ENCODE results near the gene SMIM44.
"Not testable (repeated sequence)": the region's sequence is repeated elsewhere in the genome, so short reads cannot be mapped to it uniquely, and the experiment has no call there.

Gene SMIM44

DNA sequence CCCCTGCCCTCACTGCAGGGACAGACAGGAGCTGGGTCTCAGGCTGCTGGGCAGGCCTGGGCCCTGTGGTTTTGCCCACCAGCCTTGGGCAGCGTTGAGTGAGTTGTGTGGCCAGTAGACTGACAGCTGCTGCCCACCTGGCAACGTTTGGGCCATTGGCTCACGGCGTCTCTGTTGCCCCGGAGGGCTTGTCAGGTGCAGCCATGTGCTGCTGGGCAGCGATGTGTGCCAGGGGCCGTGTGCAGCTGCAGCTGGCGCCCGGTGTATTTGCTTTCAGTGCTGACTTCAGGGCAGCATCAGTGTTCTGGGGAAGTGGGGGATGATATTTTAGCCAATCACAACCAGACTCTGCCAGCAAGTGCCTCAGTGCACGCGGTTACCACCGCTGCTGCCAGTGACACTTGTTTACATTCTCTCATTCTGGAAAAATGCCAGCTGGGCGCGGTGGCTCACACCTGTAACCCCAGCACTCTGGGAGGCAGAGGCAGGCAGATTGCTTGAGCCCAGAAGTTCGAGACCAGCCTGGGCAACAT is 33.5 kb upstream of the SMIM44 start:
- DNase-seq = no peak

GRCh38 chr19:3515891-3516422 is 32.7 kb upstream of the SMIM44 start:
- no peak for DNase-seq

GRCh38 chr19:3514930-3515329 is 31.7 kb upstream of the SMIM44 start:
- DNase-seq = no peak

GRCh38 chr19:3513229-3514140 is 30.2 kb upstream of the SMIM44 start:
- DNase-seq = no peak

- no peak for DNase-seq
These were observed 29.5 kb upstream of the SMIM44 start for GRCh38 chr19:3512562-3513228.

DNA sequence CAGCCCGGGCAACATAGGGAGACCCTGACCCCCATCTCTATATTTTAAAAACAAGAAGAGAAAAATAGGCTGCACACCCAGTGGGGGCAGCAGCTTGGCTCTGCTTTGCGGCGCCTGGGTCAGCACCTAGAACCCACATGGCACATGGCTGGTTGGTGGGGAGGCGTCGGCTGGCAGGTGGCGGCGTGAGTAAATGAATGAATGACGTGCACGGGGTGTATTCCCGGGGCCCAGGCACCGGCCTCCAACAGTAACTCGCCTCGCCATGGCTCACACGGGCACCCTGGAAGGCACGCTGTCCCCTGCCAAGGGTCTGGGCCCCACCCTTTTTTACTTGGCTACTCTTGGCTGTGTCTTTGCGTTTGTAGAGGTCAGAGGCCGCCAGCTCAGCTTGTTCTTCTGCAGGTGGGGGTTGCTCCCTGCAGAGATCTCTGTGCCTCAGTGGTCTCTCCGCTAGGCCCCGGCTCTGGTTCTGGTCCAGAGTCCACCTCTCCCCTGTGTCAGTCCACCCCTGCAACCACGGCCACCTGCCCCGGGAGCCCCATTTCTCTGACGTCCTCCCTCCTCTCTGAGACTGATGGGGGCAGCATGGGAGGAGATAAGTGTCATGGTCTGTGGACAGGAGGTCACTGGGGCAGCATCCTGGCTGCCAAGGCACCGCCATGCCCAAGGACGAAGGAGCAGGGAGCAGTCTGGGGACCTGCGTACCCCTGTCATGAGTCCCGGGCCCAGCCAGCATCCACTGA is 28.4 kb upstream of the SMIM44 start:
- DNase-seq = no peak

- no peak for DNase-seq
These were observed 27.5 kb upstream of the SMIM44 start for GRCh38 chr19:3510727-3511126.

- no peak for DNase-seq
These were observed 26.3 kb upstream of the SMIM44 start for GRCh38 chr19:3509566-3509989.

- no peak for DNase-seq
These were observed 25.7 kb upstream of the SMIM44 start for GRCh38 chr19:3508771-3509535.

GRCh38 chr19:3508121-3508661 is 24.9 kb upstream of the SMIM44 start:
- DNase-seq = not testable (repeated sequence)

DNA sequence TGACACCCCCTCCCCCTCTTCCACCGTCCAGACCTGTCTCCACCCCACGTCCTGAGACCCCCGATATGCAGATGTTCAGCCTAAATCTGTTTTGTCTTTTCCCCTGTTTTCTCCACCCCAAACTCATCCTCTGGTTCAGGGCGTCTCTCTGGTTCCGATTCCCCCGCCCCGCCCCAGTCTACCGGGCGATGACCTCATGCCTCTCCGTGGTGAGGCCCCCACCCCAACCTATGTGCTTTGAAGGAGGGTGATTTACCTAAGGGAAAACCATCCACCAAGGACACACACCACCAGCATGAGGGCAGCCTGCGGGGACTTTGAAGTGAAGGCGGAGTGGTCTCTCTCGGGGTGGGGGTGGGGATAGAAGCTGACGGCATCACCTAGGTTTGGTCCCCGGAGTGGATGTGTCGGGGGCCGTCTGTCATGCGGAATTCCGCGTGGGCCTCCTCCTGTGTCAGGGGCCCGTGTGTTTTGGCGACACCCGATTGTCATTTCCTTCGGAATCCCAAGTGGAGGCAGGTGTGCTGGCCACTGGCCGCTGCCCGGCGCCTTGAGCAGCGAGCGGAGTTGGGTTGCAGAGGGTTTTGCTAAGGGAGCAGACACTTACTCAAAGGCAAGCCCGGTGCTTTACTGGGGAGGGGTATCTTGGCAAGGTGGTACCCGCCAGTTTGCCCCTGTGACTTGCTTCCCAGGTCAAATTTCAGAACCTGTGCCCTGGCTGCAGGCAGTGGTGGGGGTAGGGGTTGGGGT is 24.3 kb upstream of the SMIM44 start:
- peak; percentile 35 for DNase-seq

DNA sequence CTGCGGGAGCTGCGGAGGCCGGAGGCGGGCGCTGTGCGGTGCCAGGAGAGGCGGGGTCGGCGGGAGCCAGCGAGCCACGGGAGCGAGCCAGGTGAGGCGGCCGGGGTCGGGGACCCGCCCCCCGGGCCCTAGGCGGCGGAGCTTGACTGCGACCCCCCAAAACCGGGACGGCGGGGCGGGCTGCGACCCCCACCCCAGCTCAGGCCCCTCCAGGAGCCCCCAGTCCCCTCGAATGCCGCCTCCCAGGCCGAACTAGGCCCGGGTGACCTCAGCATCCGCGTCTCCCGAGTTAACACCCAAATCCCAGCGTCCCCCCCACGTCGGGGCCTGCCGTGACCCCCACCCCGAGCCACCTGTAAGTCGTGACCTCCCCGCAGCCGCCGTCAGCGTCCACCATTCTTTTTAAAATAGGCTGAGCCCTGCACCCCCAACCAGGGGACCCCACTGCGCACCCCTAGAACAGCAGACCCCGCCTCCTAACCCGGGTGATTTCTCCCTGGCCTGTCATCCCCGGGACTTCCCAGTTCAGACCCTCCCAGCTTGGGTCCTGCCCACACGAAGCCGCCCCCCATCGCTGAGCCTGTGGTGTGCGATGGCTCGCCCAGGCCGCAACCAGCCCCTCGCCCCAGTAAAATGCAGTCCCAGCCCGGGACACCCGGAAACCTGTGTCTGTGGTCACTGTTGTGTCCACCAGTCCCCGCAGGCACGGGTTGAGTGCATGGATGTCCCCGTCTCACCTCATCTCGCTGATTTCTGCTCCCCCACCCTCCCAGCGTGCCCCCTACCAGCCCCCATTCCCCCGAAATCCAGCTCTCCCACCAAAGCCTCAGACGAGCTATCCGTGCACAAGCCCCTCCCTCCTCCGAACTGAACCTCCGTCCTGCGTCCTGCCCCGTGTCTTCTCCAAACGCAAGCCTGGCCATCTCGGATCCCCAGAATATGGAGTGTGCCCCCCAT is 23.4 kb upstream of the SMIM44 start:
- DNase-seq = peak; percentile 33

DNA sequence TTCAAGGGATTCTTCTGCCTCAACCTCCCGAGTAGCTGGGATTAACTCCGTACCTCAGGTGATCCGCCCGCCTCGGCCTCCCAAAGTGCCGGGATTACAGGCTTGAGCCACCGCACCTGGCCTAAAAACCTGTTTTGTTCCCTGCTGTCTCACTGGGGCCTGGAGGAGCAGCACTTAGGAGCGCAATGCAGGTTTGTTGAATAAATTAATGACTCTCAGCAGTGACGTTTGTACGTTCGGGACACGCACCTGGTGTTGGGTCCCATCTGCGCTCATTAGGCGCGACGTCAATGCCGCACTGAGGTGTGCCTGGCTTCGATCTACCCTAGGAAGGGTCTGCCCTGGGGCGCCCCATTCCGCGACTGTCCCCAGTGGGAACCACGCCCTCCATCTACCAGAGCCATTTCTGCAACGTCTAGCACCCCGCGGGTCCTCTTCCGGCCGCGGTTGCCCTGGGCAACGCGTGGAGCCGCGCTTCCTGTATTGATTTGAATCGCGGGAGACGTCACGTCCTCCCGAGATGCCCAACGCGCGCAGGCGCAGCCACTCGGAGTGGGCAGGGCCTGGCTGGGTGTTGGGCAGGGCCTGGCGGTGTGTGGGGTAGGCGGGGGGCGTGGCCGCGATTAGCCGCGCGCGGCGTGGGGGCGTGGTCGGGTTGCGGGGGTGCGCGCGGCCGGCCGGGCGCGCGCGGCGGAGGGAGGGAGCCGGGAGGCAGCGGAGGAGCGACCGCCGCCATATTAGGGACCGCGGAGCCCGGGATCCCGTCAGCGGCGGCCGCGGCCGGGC is 22.6 kb upstream of the SMIM44 start, which contains the start of gene FZR1:
Gene FZR1, plus strand, starts transcription at position 714 of the 786 bp plus-strand sequence. CDS start 16,679 bp downstream, outside the sequence.
- DNase-seq = peak; percentile 99

DNA sequence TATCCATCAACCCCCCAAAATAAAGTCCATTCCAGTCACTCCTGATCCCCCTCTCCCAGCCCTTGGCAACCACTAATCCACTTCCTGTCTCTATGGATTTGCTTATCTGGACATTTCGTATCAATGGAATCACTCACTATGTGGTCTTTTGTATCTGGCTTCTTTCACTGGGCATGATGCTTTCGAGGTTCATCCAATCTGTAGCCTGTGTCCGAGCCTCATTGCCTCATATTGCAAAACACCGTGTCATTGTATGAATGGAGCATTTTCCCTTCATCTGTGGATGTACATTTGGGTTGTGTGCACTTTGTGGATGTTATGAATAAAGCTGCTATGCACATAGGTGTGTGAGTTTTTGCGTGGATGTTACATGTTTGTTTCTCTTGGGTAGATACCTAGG is 21.5 kb upstream of the SMIM44 start:
- no peak for DNase-seq

- DNase-seq = no peak
These were observed 19.9 kb upstream of the SMIM44 start for GRCh38 chr19:3503036-3503572.

DNA sequence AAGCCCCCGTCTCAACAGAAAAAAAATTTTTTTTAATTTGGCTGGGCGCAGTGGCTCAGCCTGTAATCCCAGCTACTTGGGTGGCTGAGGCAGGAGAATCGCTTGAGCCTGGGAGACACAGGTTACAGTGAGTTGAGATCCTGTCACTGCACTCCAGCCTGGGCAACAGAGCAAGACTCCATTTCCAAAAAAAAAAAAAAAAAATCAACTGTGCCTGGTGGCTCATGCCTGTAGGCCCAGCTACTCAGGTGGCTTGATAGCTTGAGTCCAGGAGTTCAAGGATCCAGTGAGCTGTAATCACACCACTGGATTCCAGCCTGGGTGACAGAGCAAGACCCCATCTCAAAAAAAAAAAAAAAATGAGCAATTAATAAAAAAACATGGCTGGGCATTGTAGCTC is 18.5 kb upstream of the SMIM44 start:
- DNase-seq = no peak

DNA sequence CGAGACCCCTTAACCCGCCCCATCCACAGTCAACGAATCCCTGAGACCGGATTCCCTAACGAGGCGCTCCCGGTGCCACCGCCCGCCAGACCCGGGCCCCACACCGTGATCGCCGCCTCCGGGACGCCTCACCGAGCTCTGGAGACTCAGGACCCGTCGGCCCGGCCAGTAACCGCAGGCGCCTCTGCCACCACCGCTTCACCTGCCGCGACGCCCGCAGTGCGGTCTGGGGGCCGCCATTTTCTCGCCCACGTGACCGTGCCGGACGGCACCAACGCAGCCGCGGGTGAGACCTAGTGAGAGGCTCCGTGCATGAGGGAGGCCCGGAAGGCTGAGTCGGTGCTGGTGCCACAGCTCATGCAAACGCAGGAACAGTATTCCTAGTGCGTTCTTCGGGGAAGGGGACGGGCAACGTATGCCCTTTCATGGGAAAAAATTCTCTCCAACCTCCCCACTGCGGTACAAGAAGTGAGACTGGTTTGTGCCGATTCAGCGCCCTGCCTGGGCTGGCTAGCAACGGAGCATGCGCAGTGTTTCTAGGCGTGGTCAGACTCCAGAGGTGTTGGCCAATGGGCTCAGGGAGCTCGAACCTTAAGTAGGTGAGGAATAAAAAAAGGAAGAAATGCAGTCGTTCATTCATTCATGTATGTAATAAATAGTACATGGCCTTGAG is 17.3 kb upstream of the SMIM44 start, which contains the start of gene DOHH:
Gene DOHH, minus strand, starts transcription at position 246 of the 673 bp plus-strand sequence. CDS start 3,860 bp downstream, outside the sequence.
- peak; percentile 99 for DNase-seq
